ENCODE measurements around the gene DICER1. TPM values are rescaled to one million over a fixed set of nuclear protein-coding genes. Genes with fewer than 3 reads are reported as not detected.

Gene DICER1
- total and polyA plus RNA-seq, 9 of the 15 experiments (the other 6 are each of a cell fraction or from before 2014, with no cell fraction given), result 2.5 to 23.2 (median 12.4) TPM

DNA sequence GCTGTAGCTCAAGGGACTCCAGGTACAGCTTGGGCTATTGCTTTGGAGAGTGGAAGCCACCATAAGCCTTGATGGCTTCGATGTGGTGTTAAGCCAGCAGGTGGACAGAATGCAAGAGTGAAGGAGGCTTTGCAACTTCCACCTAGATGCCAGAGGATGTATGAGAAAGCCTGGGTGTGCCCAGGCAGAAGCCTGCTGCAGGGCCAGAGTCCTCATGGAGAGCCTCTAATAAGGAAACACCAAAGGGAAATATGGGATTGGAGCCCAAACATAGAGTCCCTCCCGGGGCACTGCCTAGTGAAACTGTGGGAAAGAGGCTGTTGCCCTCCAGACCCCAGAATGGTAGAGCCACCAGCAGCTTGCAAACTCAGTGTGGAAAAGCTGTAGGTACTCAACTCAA lies 9.8 kb upstream of the DICER1 start (continued):
- TF ChIP-seq, protein P1, sequence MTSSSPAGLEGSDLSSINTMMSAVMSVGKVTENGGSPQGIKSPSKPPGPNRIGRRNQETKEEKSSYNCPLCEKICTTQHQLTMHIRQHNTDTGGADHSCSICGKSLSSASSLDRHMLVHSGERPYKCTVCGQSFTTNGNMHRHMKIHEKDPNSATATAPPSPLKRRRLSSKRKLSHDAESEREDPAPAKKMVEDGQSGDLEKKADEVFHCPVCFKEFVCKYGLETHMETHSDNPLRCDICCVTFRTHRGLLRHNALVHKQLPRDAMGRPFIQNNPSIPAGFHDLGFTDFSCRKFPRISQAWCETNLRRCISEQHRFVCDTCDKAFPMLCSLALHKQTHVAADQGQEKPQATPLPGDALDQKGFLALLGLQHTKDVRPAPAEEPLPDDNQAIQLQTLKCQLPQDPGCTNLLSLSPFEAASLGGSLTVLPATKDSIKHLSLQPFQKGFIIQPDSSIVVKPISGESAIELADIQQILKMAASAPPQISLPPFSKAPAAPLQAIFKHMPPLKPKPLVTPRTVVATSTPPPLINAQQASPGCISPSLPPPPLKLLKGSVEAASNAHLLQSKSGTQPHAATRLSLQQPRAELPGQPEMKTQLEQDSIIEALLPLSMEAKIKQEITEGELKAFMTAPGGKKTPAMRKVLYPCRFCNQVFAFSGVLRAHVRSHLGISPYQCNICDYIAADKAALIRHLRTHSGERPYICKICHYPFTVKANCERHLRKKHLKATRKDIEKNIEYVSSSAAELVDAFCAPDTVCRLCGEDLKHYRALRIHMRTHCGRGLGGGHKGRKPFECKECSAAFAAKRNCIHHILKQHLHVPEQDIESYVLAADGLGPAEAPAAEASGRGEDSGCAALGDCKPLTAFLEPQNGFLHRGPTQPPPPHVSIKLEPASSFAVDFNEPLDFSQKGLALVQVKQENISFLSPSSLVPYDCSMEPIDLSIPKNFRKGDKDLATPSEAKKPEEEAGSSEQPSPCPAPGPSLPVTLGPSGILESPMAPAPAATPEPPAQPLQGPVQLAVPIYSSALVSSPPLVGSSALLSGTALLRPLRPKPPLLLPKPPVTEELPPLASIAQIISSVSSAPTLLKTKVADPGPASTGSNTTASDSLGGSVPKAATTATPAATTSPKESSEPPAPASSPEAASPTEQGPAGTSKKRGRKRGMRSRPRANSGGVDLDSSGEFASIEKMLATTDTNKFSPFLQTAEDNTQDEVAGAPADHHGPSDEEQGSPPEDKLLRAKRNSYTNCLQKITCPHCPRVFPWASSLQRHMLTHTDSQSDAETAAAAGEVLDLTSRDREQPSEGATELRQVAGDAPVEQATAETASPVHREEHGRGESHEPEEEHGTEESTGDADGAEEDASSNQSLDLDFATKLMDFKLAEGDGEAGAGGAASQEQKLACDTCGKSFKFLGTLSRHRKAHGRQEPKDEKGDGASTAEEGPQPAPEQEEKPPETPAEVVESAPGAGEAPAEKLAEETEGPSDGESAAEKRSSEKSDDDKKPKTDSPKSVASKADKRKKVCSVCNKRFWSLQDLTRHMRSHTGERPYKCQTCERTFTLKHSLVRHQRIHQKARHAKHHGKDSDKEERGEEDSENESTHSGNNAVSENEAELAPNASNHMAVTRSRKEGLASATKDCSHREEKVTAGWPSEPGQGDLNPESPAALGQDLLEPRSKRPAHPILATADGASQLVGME (CRISPR knock-in tag; IDR thresholded peaks at IDR 0.05), result no peak
- TF ChIP-seq SP1 (CRISPR knock-in tag; IDR thresholded peaks at IDR 0.05), result no peak
- TF ChIP-seq PTBP1 (IDR thresholded peaks at IDR 0.05; ENCODE audit: low read depth, low read length), result no peak

- Histone ChIP-seq H3K4me1 (replicated peaks in 1 of 2; ENCODE audit: control insufficient read depth in 2 of 2, insufficient read depth in 2 of 2, low read length in 2 of 2) (no peaks in the 10 kb centered on the region), H3K4me3 (no peak overlapping the region), H3K79me2 (ENCODE audit: control insufficient read depth, insufficient read depth, low read length) (no peaks in the 10 kb centered on the region), H3K9me3 (replicated peaks; ENCODE audit: control insufficient read depth, insufficient read depth, low read depth, low read length) (no peaks in the 10 kb centered on the region), H3K36me3 (ENCODE audit: control insufficient read depth, insufficient read depth, low read length) (no peaks in the 10 kb centered on the region), H3K9ac (ENCODE audit: insufficient read depth in 1 of 2, low read depth in 2 of 2, low read length in 2 of 2) (no peak overlapping the region), H3K27me3 (ENCODE audit: control insufficient read depth in 2 of 2, insufficient read depth in 2 of 2, low read length in 2 of 2) (no peaks in the 10 kb centered on the region), H3K4me2 (ENCODE audit: insufficient read depth, low read length) (no peak overlapping the region), H3K9me1 (ENCODE audit: control insufficient read depth, insufficient read depth, low read length) (no peaks in the 10 kb centered on the region), H3K27ac (ENCODE audit: extremely low read depth, low read depth, low read length) (no peak overlapping the region), H4K20me1 (replicated peaks; ENCODE audit: control insufficient read depth, insufficient read depth, low read length) (no peaks in the 10 kb centered on the region), H2AFZ (ENCODE audit: low read depth, low read length) (no peak overlapping the region)
- no peak for ATAC-seq
- POLR2A ChIA-PET, result no interaction called here
- CTCF ChIA-PET (ENCODE audit: low intra/inter-chr PET ratio), result no interaction called here
- WGBS (ENCODE audit: insufficient coverage, low coverage, missing lambda C conversion rate), result 0% methylated on average over 3 of the region's 3 CpGs
- intact Hi-C loops (cut with micrococcal nuclease) (no loop called here), in situ Hi-C loops (cut with MboI) (no loop called here)
- no peak for FAIRE-seq
- TF ChIP-seq NR4A1 (CRISPR knock-in tag; IDR thresholded peaks at IDR 0.05), result no peak
- TF ChIP-seq NR4A1 (tag; IDR thresholded peaks at IDR 0.05), result no peak
- peak; percentile 61; the same call in 1 of the 2 replicates for TF ChIP-seq ZNF12 (CRISPR knock-in tag; IDR thresholded peaks at IDR 0.05)
- TF ChIP-seq ZBTB12 (CRISPR knock-in tag; IDR thresholded peaks at IDR 0.05), result no peak
- BruUV-seq (replicated peaks), result no TSS peak
- no peak for DNase-seq (ENCODE audit: extremely low read depth in 1 of 4, low spot score in 3 of 4)
Observed at GRCh38 chr14:95165517-95165916, 8.2 kb upstream of the DICER1 start.

Data from K562 (cell line).